Immature natural killer cell (primary cell): ENCODE measurements around the gene NPAS3. TPM values are rescaled to one million over a fixed set of nuclear protein-coding genes. Genes with fewer than 3 reads are reported as not detected.

Experiments
- DNase-seq, 3 donors: peaks; one replicate each; pipeline ENCODE4 v3.0.0; 2022; ENCODE audit warnings: mixed read lengths in 1 of 3
- H3K27ac Mint-ChIP-seq, 6 donors: one replicate each; pipeline ENCODE4 v1.8.0; 2020; ENCODE audit warnings: mixed read lengths in 6 of 6, mild to moderate bottlenecking in 5 of 6, inconsistent platforms in 4 of 6, moderate library complexity in 3 of 6
- H3K27me3 Mint-ChIP-seq, 3 donors: one replicate each; pipeline ENCODE4 v1.8.0; 2020 to 2021; ENCODE audit warnings: low read depth in 3 of 3, mild to moderate bottlenecking in 3 of 3, mixed read lengths in 3 of 3, moderate library complexity in 3 of 3, inconsistent platforms in 1 of 3
- H3K36me3 Mint-ChIP-seq, 3 donors: one replicate each; pipeline ENCODE4 v1.8.0; 2020; ENCODE audit warnings: mixed read lengths in 3 of 3, inconsistent platforms in 2 of 3, mild to moderate bottlenecking in 2 of 3
- H3K4me1 Mint-ChIP-seq, 2 donors: one replicate each; pipeline ENCODE4 v1.8.0; 2020; ENCODE audit warnings: inconsistent platforms in 2 of 2, mild to moderate bottlenecking in 2 of 2, mixed read lengths in 2 of 2, moderate library complexity in 1 of 2
- H3K4me3 Mint-ChIP-seq, 5 donors: one replicate each; pipeline ENCODE4 v1.8.0; 2020; ENCODE audit warnings: mild to moderate bottlenecking in 5 of 5, mixed read lengths in 5 of 5, inconsistent platforms in 3 of 5, moderate library complexity in 3 of 5
- H3K9me3 Mint-ChIP-seq, 6 donors: one replicate each; pipeline ENCODE4 v1.8.0; 2020; ENCODE audit warnings: mild to moderate bottlenecking in 6 of 6, mixed read lengths in 6 of 6, inconsistent platforms in 4 of 6, moderate library complexity in 3 of 6
- polyA plus RNA-seq, 3 donors: library from polyadenylated mRNA; unstranded; fragments of 300-500 nt; fragmentation: Illumina TruSeq; gene quantifications; one replicate each; pipeline ENCODE4 v1.2.3, GENCODE V29; 2021

Gene NPAS3
- polyA plus RNA-seq, 3 donors from 2014 or later = not detected

GRCh38 chr14:33045760-33046159 lies 107.1 kb downstream of the NPAS3 start:
- Mint-ChIP-seq H3K27ac (no peak overlapping the region), H3K36me3 (peaks cover 0 to 7% (median 0%) of the 10 kb centered on the region in 3 donors), H3K4me1 (no peaks in the 10 kb centered on the region), H3K27me3 (no peaks in the 10 kb centered on the region), H3K9me3 (peaks cover 2 to 55% (median 22%) of the 10 kb centered on the region in 6 donors), H3K4me3 (no peak overlapping the region)
- no peak for DNase-seq

GRCh38 chr14:33052943-33053342 lies 114.3 kb downstream of the NPAS3 start:
- no peak for DNase-seq
- peaks cover 0 to 3% (median 0%) of the 10 kb centered on the region in 3 donors for H3K36me3 Mint-ChIP-seq
- H3K27me3 Mint-ChIP-seq = peaks cover 0 to 3% (median 0%) of the 10 kb centered on the region in 3 donors
- peaks cover 6 to 37% (median 14%) of the 10 kb centered on the region in 6 donors for H3K9me3 Mint-ChIP-seq
- no peak overlapping the region for H3K4me3 Mint-ChIP-seq
- H3K4me1 Mint-ChIP-seq = no peaks in the 10 kb centered on the region
- no peak overlapping the region for H3K27ac Mint-ChIP-seq

- Mint-ChIP-seq H3K27me3 (peaks cover 0 to 4% (median 2%) of the 10 kb centered on the region in 3 donors), H3K9me3 (peaks cover 7 to 40% (median 17%) of the 10 kb centered on the region in 6 donors), H3K36me3 (no peaks in the 10 kb centered on the region), H3K4me1 (no peaks in the 10 kb centered on the region), H3K4me3 (no peak overlapping the region), H3K27ac (no peak overlapping the region)
- no peak for DNase-seq
Observed at GRCh38 chr14:33056213-33056612, 117.5 kb downstream of the NPAS3 start.

- Mint-ChIP-seq H3K27ac (no peak overlapping the region), H3K36me3 (peaks cover 0 to 3% (median 0%) of the 10 kb centered on the region in 3 donors), H3K4me1 (no peaks in the 10 kb centered on the region), H3K9me3 (peaks cover 9 to 49% (median 22%) of the 10 kb centered on the region in 6 donors), H3K4me3 (no peak overlapping the region), H3K27me3 (peaks cover 0 to 4% (median 2%) of the 10 kb centered on the region in 3 donors)
- no peak for DNase-seq
Observed at GRCh38 chr14:33057585-33057984, 118.9 kb downstream of the NPAS3 start.

- peaks cover 0 to 4% (median 2%) of the 10 kb centered on the region in 3 donors for H3K27me3 Mint-ChIP-seq
- no peak for DNase-seq
- H3K27ac Mint-ChIP-seq = no peak overlapping the region
- peaks cover 2 to 35% (median 18%) of the 10 kb centered on the region in 6 donors for H3K9me3 Mint-ChIP-seq
- H3K4me1 Mint-ChIP-seq = no peaks in the 10 kb centered on the region
- H3K4me3 Mint-ChIP-seq = no peak overlapping the region
- peaks cover 0 to 3% (median 0%) of the 10 kb centered on the region in 3 donors for H3K36me3 Mint-ChIP-seq
Observed at GRCh38 chr14:33061667-33062325, 123.1 kb downstream of the NPAS3 start.

- peaks cover 2 to 37% (median 18%) of the 10 kb centered on the region in 6 donors for H3K9me3 Mint-ChIP-seq
- no peak for DNase-seq
- no peaks in the 10 kb centered on the region for H3K4me1 Mint-ChIP-seq
- peaks cover 0 to 2% (median 2%) of the 10 kb centered on the region in 3 donors for H3K27me3 Mint-ChIP-seq
- peaks cover 0 to 3% (median 0%) of the 10 kb centered on the region in 3 donors for H3K36me3 Mint-ChIP-seq
- H3K4me3 Mint-ChIP-seq = no peak overlapping the region
- no peak overlapping the region for H3K27ac Mint-ChIP-seq
Observed at GRCh38 chr14:33062476-33062875, 123.8 kb downstream of the NPAS3 start.

GRCh38 chr14:33062881-33063280 lies 124.2 kb downstream of the NPAS3 start:
- H3K27ac Mint-ChIP-seq = no peak overlapping the region

GRCh38 chr14:33063521-33063920 lies 124.8 kb downstream of the NPAS3 start:
- H3K36me3 Mint-ChIP-seq = peaks cover 0 to 3% (median 0%) of the 10 kb centered on the region in 3 donors
- peaks cover 0 to 45% (median 19%) of the 10 kb centered on the region in 6 donors for H3K9me3 Mint-ChIP-seq
- H3K4me1 Mint-ChIP-seq = no peaks in the 10 kb centered on the region
- H3K27ac Mint-ChIP-seq = no peak overlapping the region
- no peak overlapping the region for H3K4me3 Mint-ChIP-seq
- no peak for DNase-seq
- peaks cover 0 to 1% (median 1%) of the 10 kb centered on the region in 3 donors for H3K27me3 Mint-ChIP-seq

More at GRCh38 chr14:33062881-33063280, 124.2 kb downstream of the NPAS3 start:
- H3K36me3 Mint-ChIP-seq = peaks cover 0 to 3% (median 0%) of the 10 kb centered on the region in 3 donors
- no peak overlapping the region for H3K4me3 Mint-ChIP-seq
- peaks cover 0 to 41% (median 19%) of the 10 kb centered on the region in 6 donors for H3K9me3 Mint-ChIP-seq
- no peak for DNase-seq
- no peaks in the 10 kb centered on the region for H3K4me1 Mint-ChIP-seq
- H3K27me3 Mint-ChIP-seq = peaks cover 0 to 2% (median 1%) of the 10 kb centered on the region in 3 donors

- peaks cover 0 to 3% (median 0%) of the 10 kb centered on the region in 3 donors for H3K36me3 Mint-ChIP-seq
- H3K27ac Mint-ChIP-seq = no peak overlapping the region
- H3K4me1 Mint-ChIP-seq = no peaks in the 10 kb centered on the region
- no peak for DNase-seq
- H3K27me3 Mint-ChIP-seq = peaks cover 0 to 3% (median 1%) of the 10 kb centered on the region in 3 donors
- no peak overlapping the region for H3K4me3 Mint-ChIP-seq
- H3K9me3 Mint-ChIP-seq = peaks cover 0 to 40% (median 14%) of the 10 kb centered on the region in 6 donors
Observed at GRCh38 chr14:33065634-33066033, 127.0 kb downstream of the NPAS3 start.

- Mint-ChIP-seq H3K27me3 (peaks cover 0 to 3% (median 0%) of the 10 kb centered on the region in 3 donors), H3K27ac (no peak overlapping the region), H3K4me1 (no peaks in the 10 kb centered on the region), H3K9me3 (peaks cover 1 to 30% (median 7%) of the 10 kb centered on the region in 6 donors), H3K4me3 (no peak overlapping the region), H3K36me3 (no peaks in the 10 kb centered on the region)
- no peak for DNase-seq
Observed at GRCh38 chr14:33068040-33068439, 129.4 kb downstream of the NPAS3 start.

- Mint-ChIP-seq H3K36me3 (no peaks in the 10 kb centered on the region), H3K4me1 (no peaks in the 10 kb centered on the region), H3K9me3 (peaks cover 1 to 25% (median 7%) of the 10 kb centered on the region in 6 donors), H3K27me3 (peaks cover 0 to 3% (median 0%) of the 10 kb centered on the region in 3 donors), H3K4me3 (no peak overlapping the region), H3K27ac (no peak overlapping the region)
- no peak for DNase-seq
Observed at GRCh38 chr14:33068626-33069025, 129.9 kb downstream of the NPAS3 start.

GRCh38 chr14:33070475-33070874 lies 131.8 kb downstream of the NPAS3 start:
- no peaks in the 10 kb centered on the region for H3K4me1 Mint-ChIP-seq
- no peak overlapping the region for H3K27ac Mint-ChIP-seq
- H3K4me3 Mint-ChIP-seq = no peak overlapping the region
- H3K36me3 Mint-ChIP-seq = no peaks in the 10 kb centered on the region
- H3K27me3 Mint-ChIP-seq = peaks cover 0 to 3% (median 0%) of the 10 kb centered on the region in 3 donors
- H3K9me3 Mint-ChIP-seq = peaks cover 1 to 24% (median 7%) of the 10 kb centered on the region in 6 donors
- DNase-seq = no peak

GRCh38 chr14:33073023-33073422 lies 134.3 kb downstream of the NPAS3 start:
- H3K9me3 Mint-ChIP-seq = peaks cover 1 to 19% (median 2%) of the 10 kb centered on the region in 6 donors
- peaks cover 0 to 3% (median 0%) of the 10 kb centered on the region in 3 donors for H3K27me3 Mint-ChIP-seq
- no peak overlapping the region for H3K27ac Mint-ChIP-seq
- no peak for DNase-seq
- no peaks in the 10 kb centered on the region for H3K4me1 Mint-ChIP-seq
- H3K4me3 Mint-ChIP-seq = no peak overlapping the region
- no peaks in the 10 kb centered on the region for H3K36me3 Mint-ChIP-seq

- no peaks in the 10 kb centered on the region for H3K4me1 Mint-ChIP-seq
- DNase-seq = no peak
- peaks cover 0 to 3% (median 0%) of the 10 kb centered on the region in 3 donors for H3K36me3 Mint-ChIP-seq
- H3K27me3 Mint-ChIP-seq = no peaks in the 10 kb centered on the region
- H3K27ac Mint-ChIP-seq = no peak overlapping the region
- peaks cover 2 to 41% (median 6%) of the 10 kb centered on the region in 6 donors for H3K9me3 Mint-ChIP-seq
- no peak overlapping the region for H3K4me3 Mint-ChIP-seq
Observed at GRCh38 chr14:33081259-33081658, 142.6 kb downstream of the NPAS3 start.
